ENCODE results near the gene RFX5. TPM values are rescaled to one million over a fixed set of nuclear protein-coding genes. Genes with fewer than 3 reads are reported as not detected.

Gene RFX5
- polyA plus RNA-seq, 3 donors = 39.3 to 66.3 (median 43.5) TPM

DNA sequence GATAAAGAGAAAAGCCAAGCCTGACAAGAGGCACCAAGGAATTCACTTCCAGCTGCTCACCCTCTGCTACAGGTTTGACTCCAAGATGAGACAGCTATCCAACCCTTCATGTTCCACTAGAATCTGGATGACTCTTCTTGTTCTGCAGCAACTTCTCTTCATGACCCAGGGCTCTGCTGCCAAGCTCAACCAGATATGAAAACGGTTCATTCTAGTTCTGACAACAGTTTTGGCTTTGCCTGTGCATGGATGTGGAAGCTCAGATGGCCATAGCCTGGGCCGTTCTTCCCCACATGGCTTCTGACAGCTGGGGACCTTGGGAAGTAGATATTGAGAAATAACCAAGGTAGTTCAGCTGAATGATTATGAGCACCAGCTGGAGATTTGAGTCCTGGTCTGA lies 33.6 kb downstream of the RFX5 start:
- no peak for DNase-seq
- H3K36me3 ChIP-seq (replicated peaks in 1 of 2; ENCODE audit: control insufficient read depth in 1 of 2, insufficient read depth in 2 of 2, low read length in 2 of 2) = peaks cover 90 to 93% of the 10 kb centered on the region in 2 donors
- Mint-ChIP-seq H3K4me1 (peaks cover 24% of the 10 kb centered on the region), H3K27ac (peak overlapping the region; percentile 57 to 99 (median 96)), H3K4me3 (no peak overlapping the region), H3K27me3 (ENCODE audit: low read depth in 3 of 3) (peaks cover 0 to 2% (median 0%) of the 10 kb centered on the region in 3 donors), H3K9me3 (peaks cover 0 to 3% (median 0%) of the 10 kb centered on the region in 7 donors), H3K36me3 (peaks cover 78 to 92% of the 10 kb centered on the region in 2 donors)
- H2AFZ ChIP-seq (ENCODE audit: insufficient read depth, low read depth, low read length, poor library complexity, severe bottlenecking) = no peak overlapping the region
- H3K4me1 ChIP-seq (ENCODE audit: control insufficient read depth in 1 of 2, insufficient read depth in 2 of 2, low read length in 2 of 2) = peaks cover 18% of the 10 kb centered on the region in 2 donors
- intact Hi-C loops (cut with micrococcal nuclease) = no loop called here
- H3K4me2 ChIP-seq (replicated peaks; ENCODE audit: extremely low read depth, low read length, poor library complexity, severe bottlenecking) = no peak overlapping the region
- WGBS (ENCODE audit: insufficient coverage) = 100% methylated on average over 2 of the region's 2 CpGs
- H3K79me2 ChIP-seq (ENCODE audit: insufficient read depth, low read length) = peaks cover 79% of the 10 kb centered on the region
- peak overlapping the region in 1 of 2 donors; percentile 93 for H3K27ac ChIP-seq (ENCODE audit: low read depth in 1 of 2, low read length in 2 of 2)
- no peak overlapping the region for H3K4me3 ChIP-seq (replicated peaks in 1 of 3; ENCODE audit: low read depth in 2 of 3, low read length in 3 of 3)
- H3K9me3 ChIP-seq (replicated peaks in 1 of 2; ENCODE audit: control insufficient read depth in 1 of 2, insufficient read depth in 1 of 2, low read length in 2 of 2) = no peaks in the 10 kb centered on the region
- no peaks in the 10 kb centered on the region for H3K27me3 ChIP-seq (ENCODE audit: control insufficient read depth in 2 of 2, insufficient read depth in 2 of 2, low read length in 2 of 2)
- H4K20me1 ChIP-seq (ENCODE audit: insufficient read depth, low read length) = peaks cover 85% of the 10 kb centered on the region
- TF ChIP-seq, protein P1, sequence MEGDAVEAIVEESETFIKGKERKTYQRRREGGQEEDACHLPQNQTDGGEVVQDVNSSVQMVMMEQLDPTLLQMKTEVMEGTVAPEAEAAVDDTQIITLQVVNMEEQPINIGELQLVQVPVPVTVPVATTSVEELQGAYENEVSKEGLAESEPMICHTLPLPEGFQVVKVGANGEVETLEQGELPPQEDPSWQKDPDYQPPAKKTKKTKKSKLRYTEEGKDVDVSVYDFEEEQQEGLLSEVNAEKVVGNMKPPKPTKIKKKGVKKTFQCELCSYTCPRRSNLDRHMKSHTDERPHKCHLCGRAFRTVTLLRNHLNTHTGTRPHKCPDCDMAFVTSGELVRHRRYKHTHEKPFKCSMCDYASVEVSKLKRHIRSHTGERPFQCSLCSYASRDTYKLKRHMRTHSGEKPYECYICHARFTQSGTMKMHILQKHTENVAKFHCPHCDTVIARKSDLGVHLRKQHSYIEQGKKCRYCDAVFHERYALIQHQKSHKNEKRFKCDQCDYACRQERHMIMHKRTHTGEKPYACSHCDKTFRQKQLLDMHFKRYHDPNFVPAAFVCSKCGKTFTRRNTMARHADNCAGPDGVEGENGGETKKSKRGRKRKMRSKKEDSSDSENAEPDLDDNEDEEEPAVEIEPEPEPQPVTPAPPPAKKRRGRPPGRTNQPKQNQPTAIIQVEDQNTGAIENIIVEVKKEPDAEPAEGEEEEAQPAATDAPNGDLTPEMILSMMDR (IDR thresholded peaks at IDR 0.05) = no peak
- no peak overlapping the region for H3K9ac ChIP-seq (ENCODE audit: insufficient read depth, low read length, poor library complexity, severe bottlenecking)

DNA sequence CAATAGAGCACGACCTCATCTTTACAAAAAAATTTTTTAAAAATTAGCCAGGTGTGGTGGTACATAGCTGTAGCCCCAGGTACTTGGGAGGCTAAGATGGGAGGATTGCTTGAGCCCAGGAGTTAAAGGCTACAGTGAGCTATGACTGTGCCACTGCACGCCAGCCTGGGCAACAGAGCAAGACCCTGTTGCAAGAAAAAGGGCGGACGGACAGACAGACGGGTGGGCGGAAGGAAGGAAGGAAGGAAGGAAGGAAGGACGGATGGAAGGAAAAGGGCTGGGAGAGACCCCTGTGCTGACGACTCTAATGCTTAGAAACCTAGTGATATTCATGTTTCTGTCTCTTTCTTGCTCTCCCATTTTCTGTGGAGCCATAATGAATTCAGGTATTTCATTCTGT lies 34.2 kb downstream of the RFX5 start:
- peaks cover 79% of the 10 kb centered on the region for H3K79me2 ChIP-seq (ENCODE audit: insufficient read depth, low read length)
- 93% methylated on average over 6 of the region's 8 CpGs for WGBS (ENCODE audit: insufficient coverage)

More for the DNA sequence above, 34.2 kb downstream of the RFX5 start:
- Histone ChIP-seq H3K27me3 (ENCODE audit: control insufficient read depth in 2 of 2, insufficient read depth in 2 of 2, low read length in 2 of 2) (no peaks in the 10 kb centered on the region), H3K9ac (ENCODE audit: insufficient read depth, low read length, poor library complexity, severe bottlenecking) (no peak overlapping the region), H2AFZ (ENCODE audit: insufficient read depth, low read depth, low read length, poor library complexity, severe bottlenecking) (no peak overlapping the region), H3K4me2 (replicated peaks; ENCODE audit: extremely low read depth, low read length, poor library complexity, severe bottlenecking) (no peak overlapping the region), H3K27ac (ENCODE audit: low read depth in 1 of 2, low read length in 2 of 2) (peak overlapping the region; percentile 77 to 93), H3K9me3 (replicated peaks in 1 of 2; ENCODE audit: control insufficient read depth in 1 of 2, insufficient read depth in 1 of 2, low read length in 2 of 2) (no peaks in the 10 kb centered on the region), H3K36me3 (replicated peaks in 1 of 2; ENCODE audit: control insufficient read depth in 1 of 2, insufficient read depth in 2 of 2, low read length in 2 of 2) (peaks cover 95 to 97% of the 10 kb centered on the region in 2 donors), H4K20me1 (ENCODE audit: insufficient read depth, low read length) (peaks cover 90% of the 10 kb centered on the region), H3K4me1 (ENCODE audit: control insufficient read depth in 1 of 2, insufficient read depth in 2 of 2, low read length in 2 of 2) (peaks cover 18% of the 10 kb centered on the region in 2 donors), H3K4me3 (replicated peaks in 1 of 3; ENCODE audit: low read depth in 2 of 3, low read length in 3 of 3) (no peak overlapping the region)
- intact Hi-C loops (cut with micrococcal nuclease) = no loop called here
- Mint-ChIP-seq H3K36me3 (peaks cover 85 to 94% of the 10 kb centered on the region in 2 donors), H3K4me3 (no peak overlapping the region), H3K9me3 (peaks cover 0 to 5% (median 0%) of the 10 kb centered on the region in 7 donors), H3K27me3 (ENCODE audit: low read depth in 3 of 3) (peaks cover 0 to 2% (median 0%) of the 10 kb centered on the region in 3 donors), H3K27ac (peak overlapping the region; percentile 88 to 99 (median 96)), H3K4me1 (peaks cover 24% of the 10 kb centered on the region)
- TF ChIP-seq, protein P1 (IDR thresholded peaks at IDR 0.05) = no peak
- DNase-seq = no peak

All from CD14-positive monocyte (primary cell).